Fibroblast of pulmonary artery (primary cell): ENCODE data around the gene BRIP1.
"Not testable (repeated sequence)": the region's sequence is repeated elsewhere in the genome, so short reads cannot be mapped to it uniquely, and the experiment has no call there.

Source experiments
- DNase-seq: peaks from one replicate; pipeline ENCODE4 v3.0.0-alpha.2; 2010; ENCODE audit warnings: low read depth
- H3K4me3 ChIP-seq: replicated peaks from 2 replicates; pipeline ENCODE4 v1.5.1; 2011; ENCODE audit warnings: low read depth, mild to moderate bottlenecking, control low read depth, low read length, moderate library complexity
- CTCF ChIP-seq: IDR thresholded peaks from 2 replicates; pipeline ENCODE4 v1.5.1; 2011; ENCODE audit warnings: mild to moderate bottlenecking, control low read depth, low read length, inconsistent platforms; ENCODE audit errors: missing control alignments

The BRIP1 gene

GRCh38 chr17:61734466-61734865, 128.9 kb downstream of the BRIP1 start:
- no peak for TF ChIP-seq CTCF
- H3K4me3 ChIP-seq = no peak overlapping the region
- no peak for DNase-seq

- no peak overlapping the region for H3K4me3 ChIP-seq
- no peak for DNase-seq
- TF ChIP-seq CTCF = no peak
Observed at GRCh38 chr17:61734012-61734411, 129.3 kb downstream of the BRIP1 start.

GRCh38 chr17:61733021-61733420, 130.3 kb downstream of the BRIP1 start:
- TF ChIP-seq CTCF = no peak
- no peak overlapping the region for H3K4me3 ChIP-seq
- no peak for DNase-seq

GRCh38 chr17:61732169-61732568, 131.2 kb downstream of the BRIP1 start:
- no peak overlapping the region for H3K4me3 ChIP-seq
- no peak for TF ChIP-seq CTCF
- no peak for DNase-seq

GRCh38 chr17:61731330-61731729, 132.0 kb downstream of the BRIP1 start:
- no peak for DNase-seq
- no peak overlapping the region for H3K4me3 ChIP-seq
- TF ChIP-seq CTCF = no peak

- no peak for TF ChIP-seq CTCF
- DNase-seq = no peak
- no peak overlapping the region for H3K4me3 ChIP-seq
Observed at GRCh38 chr17:61729690-61730268, 133.5 kb downstream of the BRIP1 start.

- DNase-seq = no peak
- no peak for TF ChIP-seq CTCF
- no peak overlapping the region for H3K4me3 ChIP-seq
Observed at GRCh38 chr17:61728297-61728836, 135.0 kb downstream of the BRIP1 start.

GRCh38 chr17:61727798-61728197, 135.5 kb downstream of the BRIP1 start:
- not testable (repeated sequence) for H3K4me3 ChIP-seq, DNase-seq
